Stimulated activated CD8-positive, alpha-beta memory T cell treated with anti-CD3 and anti-CD28 coated beads, Interleukin-4, amount 100 ng/mL, for 4 hours (primary cell): Measurements from ENCODE around the gene GALNT15.

ENCODE experiments used
- DNase-seq, 2 donors: peaks; one replicate each; pipeline ENCODE4 v3.0.0-alpha.2; 2020; ENCODE audit warnings: low read depth in 2 of 2, low spot score in 1 of 2

GALNT15 gene

DNA sequence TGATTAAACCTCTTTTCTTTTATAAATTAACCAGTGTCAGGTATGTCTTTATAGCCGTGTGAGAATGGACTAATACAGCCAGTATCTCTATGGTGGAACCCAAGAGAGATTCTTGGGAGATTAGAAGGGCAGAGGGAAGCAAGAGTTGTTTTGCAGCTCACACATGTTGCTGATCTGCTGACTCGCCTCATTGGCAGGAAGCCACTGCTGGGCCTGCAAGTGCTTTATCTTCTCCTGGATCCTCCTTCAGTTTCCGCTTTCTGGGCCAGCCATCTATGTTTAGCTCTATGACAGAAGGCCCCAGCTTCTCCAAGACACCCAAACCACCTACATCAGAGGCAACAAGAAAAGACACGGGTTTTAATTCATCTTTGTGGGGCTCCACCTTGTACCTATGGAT is 23.4 kb upstream of the GALNT15 start:
- no peak for DNase-seq

DNA sequence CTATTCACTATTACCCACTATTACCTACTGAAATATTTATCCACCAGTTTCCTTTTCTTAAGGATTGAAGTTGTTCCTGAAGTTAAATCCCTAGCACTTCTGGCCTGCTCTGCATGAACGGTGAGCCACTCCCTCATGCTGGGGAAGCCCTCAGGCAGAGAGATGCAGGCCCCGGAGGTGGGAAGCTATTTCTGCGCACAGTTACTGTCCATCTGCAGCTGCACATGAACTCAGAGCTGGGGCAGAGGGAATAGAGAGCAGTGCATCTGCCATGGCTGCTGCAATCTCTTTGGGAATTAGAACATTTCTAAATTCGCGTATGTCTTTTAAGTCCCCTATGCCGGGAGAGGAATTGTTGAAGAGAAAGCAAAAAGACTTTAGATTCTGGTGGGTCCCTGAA is 6.3 kb upstream of the GALNT15 start:
- DNase-seq, result no peak

DNA sequence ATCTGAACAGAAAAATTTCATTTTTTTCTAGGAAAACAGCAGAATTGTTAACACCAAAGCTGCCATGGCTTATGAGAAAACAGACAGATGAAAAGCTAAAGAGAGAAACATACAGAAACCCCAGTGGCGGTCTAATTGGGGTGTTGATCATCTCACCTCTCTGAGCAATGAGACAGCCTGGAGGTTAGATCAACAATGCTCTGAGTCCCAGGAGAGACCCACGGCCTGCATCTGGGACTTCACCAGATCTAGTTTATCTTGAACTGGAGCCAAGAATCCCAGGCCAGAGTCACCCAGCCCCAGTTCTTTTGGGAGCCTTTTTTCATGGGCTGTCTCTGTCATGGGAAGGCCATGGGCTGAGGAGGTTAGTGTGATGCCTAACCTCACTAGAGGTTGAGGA is 3.5 kb upstream of the GALNT15 start:
- no peak for DNase-seq

DNA sequence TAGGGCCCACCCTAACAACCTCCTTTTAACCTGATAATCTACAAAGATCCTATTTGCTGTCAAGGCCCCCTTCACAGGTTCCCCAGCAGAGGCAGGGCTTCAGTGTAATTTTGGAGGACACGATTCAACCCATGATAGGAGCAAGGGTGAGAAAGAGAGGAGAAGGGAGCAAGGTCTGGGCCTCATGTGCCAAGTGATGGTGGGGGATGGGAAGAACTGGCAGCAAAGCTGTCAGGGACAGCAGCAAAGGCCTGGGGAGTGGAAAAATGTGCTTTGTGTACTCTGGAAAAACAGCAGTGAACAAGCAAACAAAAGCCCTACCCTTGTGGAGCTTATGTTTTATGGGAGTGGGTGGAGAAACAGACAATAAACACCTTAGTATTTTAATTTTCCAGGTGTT is 2.7 kb upstream of the GALNT15 start:
- no peak for DNase-seq

- no peak for DNase-seq
Observed at GRCh38 chr3:16173283-16174025, 1.0 kb upstream of the GALNT15 start.

GRCh38 chr3:16174026-16174355 is 489 bp upstream of the GALNT15 start:
- DNase-seq, result no peak

- no peak for DNase-seq
Observed at GRCh38 chr3:16174976-16175901, 759 bp downstream of the GALNT15 start.

DNA sequence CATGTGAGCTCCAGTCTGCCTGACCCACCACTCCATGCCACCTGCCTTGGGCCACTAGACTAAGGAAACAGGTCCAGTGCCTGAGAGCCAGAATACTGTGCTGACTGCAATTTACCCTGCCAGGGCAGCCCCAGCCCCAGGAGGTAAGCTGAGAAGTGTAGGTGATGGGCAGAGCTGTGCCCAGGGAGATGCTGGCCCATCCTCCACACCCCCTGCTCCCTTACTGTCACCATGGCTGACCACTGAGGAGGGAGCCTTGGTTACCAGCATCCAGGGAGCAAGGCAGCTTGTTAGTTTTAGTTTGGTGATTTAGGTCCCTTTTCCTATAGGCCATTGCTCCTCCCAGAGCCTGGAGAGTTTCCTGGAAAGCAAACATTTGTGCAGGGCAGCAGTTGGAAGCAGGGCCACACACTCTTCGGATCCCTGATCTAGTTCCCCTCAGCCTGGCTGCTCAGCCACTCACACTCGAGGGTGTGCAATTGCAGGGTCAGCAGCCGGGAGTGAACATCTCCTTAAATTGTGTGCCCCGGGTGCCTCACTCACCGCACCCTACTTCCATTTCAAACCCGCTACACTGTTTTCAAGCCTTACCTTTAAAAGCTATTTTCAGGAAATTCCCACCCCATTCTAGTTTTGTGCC is 2.0 kb downstream of the GALNT15 start:
- DNase-seq, result no peak

- no peak for DNase-seq
Observed at GRCh38 chr3:16177382-16177781, 2.9 kb downstream of the GALNT15 start.

DNA sequence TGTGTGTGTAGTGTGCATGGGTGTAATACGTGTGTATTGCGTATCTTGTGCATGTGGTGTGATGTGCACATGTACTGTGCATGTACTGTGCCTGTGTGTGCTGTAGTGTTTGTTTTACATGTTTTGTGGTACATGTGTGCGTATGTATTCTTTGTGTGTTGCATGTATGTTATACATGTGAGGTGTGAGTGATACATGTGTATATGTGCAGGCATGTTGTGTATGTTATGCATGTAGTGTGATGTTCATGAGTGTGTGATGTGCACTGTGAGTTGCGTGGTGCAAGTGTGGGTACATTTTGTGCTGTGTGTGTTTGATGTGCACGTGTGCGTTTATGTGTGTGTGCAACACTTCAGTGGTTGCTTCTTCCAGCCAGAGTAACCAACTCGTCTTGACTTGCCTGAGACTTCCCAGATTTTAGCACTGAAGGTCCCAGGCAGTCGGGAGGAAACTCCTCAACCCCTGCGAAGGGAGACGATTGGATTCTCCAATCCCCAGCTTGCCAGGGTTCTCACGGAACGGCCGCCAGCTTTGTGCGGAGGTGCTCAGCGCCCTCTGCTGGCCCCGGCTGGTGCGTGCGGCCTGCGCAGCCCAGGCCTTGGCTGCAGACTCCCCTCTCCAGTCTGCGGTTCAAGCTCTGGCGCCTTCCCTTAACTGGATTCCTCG is 3.6 kb downstream of the GALNT15 start:
- DNase-seq, result peak; percentile 5 to 11

GRCh38 chr3:16178628-16178988 is 4.1 kb downstream of the GALNT15 start:
- no peak for DNase-seq

- DNase-seq, result no peak
Observed at GRCh38 chr3:16179261-16179660, 4.8 kb downstream of the GALNT15 start.

- no peak for DNase-seq
Observed at GRCh38 chr3:16179771-16180736, 5.6 kb downstream of the GALNT15 start.

GRCh38 chr3:16180737-16181134 is 6.3 kb downstream of the GALNT15 start:
- DNase-seq, result no peak

DNA sequence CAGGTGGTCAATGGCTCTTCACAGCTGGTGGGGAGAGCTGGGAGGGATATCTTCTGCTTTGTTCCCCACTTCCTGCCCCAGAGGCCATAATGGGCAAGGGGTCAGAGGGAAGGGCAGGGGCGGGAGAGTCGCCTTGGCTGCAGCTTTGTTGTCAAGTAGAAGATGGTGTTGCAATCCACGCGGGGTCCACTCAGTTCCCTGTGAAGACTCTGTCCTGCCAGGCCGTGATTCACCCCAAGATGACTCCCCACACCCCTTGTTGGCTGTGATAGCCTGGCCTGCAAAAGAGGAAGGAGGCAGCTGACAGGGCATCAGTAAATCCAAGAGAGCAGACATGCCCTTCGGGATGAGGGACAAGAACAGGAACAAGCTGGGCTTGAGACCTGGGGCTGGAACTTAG is 6.9 kb downstream of the GALNT15 start:
- no peak for DNase-seq

GRCh38 chr3:16182183-16182582 is 7.7 kb downstream of the GALNT15 start:
- DNase-seq, result no peak

DNA sequence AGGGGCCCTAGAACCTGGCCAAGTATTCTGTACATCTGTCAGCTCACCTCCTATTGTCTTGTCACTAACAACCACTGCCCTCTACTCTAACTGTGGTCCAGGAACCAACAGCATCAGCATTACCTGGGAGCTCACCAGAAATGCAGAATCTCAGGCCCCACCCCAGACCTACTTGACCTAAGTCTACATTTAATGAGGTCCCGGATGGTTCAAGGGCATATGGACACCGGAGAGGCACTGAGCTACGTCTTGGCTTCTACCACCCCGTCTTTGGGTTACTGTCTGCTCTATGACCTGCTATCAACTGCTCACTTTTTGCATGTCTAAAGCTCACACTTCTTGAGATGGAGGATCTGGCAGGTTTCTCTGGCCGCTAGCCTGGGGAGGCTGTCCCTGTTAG is 8.1 kb downstream of the GALNT15 start:
- no peak for DNase-seq

GRCh38 chr3:16183082-16183481 is 8.6 kb downstream of the GALNT15 start:
- DNase-seq, result no peak

GRCh38 chr3:16183601-16184270 is 9.3 kb downstream of the GALNT15 start:
- no peak for DNase-seq

DNA sequence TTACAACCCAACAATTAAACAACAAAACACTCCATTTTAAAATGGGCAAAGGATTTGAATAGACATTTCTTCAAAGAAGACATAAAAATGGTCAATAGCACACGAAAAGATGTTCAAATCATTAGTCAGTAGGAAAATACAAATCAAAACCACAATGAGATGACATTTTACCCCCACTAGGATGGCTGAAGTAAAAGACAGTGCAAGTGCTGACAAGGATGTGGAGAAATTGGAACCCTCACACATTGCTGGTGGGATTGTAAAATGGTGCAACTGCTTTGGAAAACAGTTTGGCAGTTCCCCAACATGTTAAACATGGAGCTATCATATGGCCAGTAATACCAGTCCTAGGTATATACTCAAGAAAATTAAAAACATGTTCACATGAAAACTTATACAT is 11.6 kb downstream of the GALNT15 start:
- DNase-seq, result no peak
